Lung microvascular endothelial cell (primary cell): Measurements from ENCODE around the gene HSPBAP1. TPM values are rescaled to one million over a fixed set of nuclear protein-coding genes. Genes with fewer than 3 reads are reported as not detected.

Experiments used
- total RNA-seq: library from RNA; depleted of rRNA; stranded (reverse); fragments of >200 nt; gene quantifications from 2 replicates; pipeline ENCODE4 v1.2.1, GENCODE V29; 2014

Gene HSPBAP1
- total RNA-seq, 1 donor from 2014 or later = 12.5 TPM

Other genes with a start within 250 kb of the HSPBAP1 start
- gene PARP9, start 229.5 kb downstream of the HSPBAP1 start, total RNA-seq = 12.2 and 12.3 TPM in 2 replicates
- gene DTX3L, start 229.5 kb downstream of the HSPBAP1 start, total RNA-seq = 14.7 and 15.0 TPM in 2 replicates
- gene PARP15, start 216.2 kb downstream of the HSPBAP1 start, total RNA-seq = 0.40 and 0.44 TPM in 2 replicates
- 51.6 and 56.7 TPM in 2 replicates for gene PARP14, start 113.0 kb downstream of the HSPBAP1 start, total RNA-seq
- gene SLC49A4, start 1.2 kb upstream of the HSPBAP1 start, total RNA-seq = 10.9 TPM in 2 replicates
- gene SEMA5B, start 233.9 kb upstream of the HSPBAP1 start, total RNA-seq = under 0.01 TPM in 2 replicates